HG02571 (cell line): ENCODE data around the gene NKX1-1.

Experiments used
- ATAC-seq: cut with Tn5 transposase; IDR thresholded peaks from one replicate; pipeline ENCODE4 v1.9.1; 2021; ENCODE audit warnings: mild to moderate bottlenecking, moderate library complexity; ENCODE audit not compliant: unreplicated experiment

Gene NKX1-1

GRCh38 chr4:1417522-1418390 lies 11.5 kb upstream of the NKX1-1 start:
- no peak for ATAC-seq

- no peak for ATAC-seq
Observed at GRCh38 chr4:1416948-1417260, 10.7 kb upstream of the NKX1-1 start.

DNA sequence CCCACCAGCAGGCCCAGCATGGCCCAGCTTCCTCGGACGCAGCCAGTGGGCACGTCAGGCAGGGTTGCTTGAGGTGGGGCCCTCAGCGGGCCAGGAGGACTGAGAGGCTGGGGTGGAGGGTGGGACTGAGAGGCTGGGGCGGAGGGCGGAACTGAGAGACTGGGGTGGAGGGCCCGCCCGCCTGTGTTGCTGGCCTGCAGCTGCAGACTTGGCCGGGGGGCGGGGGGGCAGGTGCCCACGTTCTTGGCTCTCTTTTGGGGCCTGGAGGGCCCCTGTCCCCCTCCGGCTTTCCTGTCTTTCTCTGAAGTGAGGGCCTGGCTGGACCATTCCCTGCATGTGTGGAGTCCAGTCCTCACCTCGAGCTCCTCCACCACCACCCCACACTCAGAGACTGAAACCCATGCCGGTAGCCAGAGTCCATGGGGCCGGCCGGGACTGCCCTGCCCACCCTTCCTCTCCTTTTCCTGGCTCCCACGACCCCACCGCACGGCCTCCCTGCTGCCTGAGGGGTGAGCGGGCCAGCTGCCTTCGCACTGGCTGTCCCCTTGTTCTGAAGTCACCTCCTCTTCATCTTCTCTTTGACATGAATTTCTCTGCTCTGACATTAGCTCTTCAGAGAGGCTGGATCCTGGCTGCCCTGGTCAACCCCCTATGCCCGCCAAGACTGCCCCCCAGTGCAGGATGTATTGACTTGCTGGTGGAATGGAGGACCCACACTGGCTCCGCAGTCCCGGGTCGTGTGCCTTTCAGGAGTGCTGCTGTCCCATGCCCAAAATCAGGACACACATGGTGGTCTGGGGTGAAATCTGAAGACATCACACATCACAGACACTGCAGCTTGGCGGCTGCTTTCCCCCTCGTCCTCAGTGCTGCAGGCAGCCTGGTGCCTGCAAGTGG lies 10.1 kb upstream of the NKX1-1 start:
- ATAC-seq: no peak

DNA sequence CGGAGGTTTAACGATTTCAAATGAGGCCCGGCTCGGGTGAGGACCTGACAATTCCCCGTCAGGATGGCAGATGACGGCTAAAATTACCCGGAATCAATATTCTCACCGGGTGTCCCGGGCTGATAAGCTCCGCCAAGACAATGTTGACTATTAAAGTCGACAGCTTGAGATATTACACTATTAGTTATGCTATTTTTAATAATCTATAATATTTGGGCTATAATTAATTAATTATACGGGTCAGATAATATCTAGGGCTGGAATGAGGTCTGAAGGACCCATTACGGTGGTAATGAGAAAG lies 9.4 kb upstream of the NKX1-1 start:
- no peak for ATAC-seq

DNA sequence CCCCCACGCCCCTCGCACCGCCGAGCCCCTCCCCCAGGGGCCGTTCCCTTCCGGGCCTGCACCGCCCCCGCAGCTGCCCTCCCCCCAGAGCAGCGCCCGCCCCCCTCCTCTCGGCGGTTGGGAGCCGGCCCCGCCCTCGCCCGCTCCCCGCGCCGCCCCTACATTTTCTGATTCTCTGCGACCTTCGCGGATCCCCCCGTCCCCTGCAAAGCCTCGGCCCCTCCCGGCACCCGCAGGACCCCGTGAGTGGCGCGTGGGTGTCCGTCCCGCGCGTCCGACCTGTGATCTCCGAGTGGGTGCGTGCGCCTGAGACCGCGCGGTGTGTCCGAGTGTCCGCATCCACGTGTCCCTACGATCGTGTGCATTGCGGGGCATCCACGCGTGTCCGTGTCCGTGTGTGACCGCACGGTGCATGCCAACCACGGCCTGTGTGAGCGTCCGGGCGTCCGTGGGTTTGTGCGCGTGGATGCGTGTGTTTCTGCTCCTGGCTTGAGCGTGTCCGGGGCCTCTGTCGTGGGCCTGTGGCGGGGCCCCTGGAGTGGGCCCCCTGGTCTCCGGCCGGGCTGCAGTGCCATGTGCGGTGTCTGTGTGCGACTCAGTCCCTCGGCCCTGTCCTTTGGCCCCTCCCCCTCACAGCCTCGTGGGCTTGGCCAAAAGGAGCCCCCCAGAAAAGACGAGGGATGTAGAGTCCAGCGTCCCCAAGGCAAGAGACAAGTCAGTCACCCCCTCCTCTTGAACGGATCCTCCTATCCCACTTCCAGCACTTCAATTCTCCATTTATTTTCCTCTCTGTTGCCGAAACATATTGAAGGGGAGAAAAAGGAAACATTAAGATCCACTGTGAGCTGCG lies 8.8 kb upstream of the NKX1-1 start:
- no peak for ATAC-seq

DNA sequence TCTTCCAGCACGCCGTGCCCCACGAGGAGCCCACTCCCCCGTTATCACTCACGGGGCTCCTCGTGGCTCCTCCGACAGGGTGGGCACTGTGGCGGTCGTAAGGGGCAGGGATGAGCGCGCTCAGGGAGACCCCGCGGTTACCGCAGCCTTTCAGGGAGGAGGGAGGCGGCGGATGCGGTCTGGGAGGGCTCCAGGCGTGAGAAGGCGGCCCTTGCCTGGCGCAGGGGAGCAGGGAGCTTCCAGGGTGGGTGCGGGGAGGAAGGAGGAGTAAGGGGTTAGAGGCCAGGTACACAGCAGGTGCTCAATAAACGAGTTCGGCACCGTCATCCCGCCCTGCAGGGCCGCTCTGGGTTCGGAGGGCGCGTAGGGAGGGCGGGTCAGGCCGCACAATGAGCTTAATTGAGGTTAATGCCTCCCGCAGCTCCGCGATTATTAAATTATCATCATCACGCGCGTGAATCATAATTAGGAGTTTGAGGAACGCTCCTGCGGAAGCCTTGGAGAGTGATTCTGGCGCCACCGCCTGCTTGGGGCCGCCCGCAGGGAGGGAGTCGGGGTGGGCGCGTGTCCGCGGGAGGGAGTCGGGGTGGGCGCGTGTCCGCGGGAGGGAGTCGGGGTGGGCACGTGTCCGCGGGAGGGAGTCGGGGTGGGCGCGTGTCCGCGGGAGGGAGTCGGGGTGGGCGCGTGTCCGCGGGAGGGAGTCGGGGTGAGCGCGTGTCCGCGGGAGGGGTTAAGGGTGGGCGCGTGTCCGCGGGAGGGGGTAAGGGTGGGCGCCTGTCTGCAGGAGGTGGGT lies 7.6 kb upstream of the NKX1-1 start:
- ATAC-seq: no peak

GRCh38 chr4:1413204-1413663 lies 7.0 kb upstream of the NKX1-1 start:
- ATAC-seq: no peak

- ATAC-seq: no peak
Observed at GRCh38 chr4:1412376-1413203, 6.3 kb upstream of the NKX1-1 start.

GRCh38 chr4:1411436-1412375 lies 5.5 kb upstream of the NKX1-1 start:
- no peak for ATAC-seq

- no peak for ATAC-seq
Observed at GRCh38 chr4:1410491-1411325, 4.5 kb upstream of the NKX1-1 start.

GRCh38 chr4:1409491-1410425 lies 3.5 kb upstream of the NKX1-1 start:
- no peak for ATAC-seq

DNA sequence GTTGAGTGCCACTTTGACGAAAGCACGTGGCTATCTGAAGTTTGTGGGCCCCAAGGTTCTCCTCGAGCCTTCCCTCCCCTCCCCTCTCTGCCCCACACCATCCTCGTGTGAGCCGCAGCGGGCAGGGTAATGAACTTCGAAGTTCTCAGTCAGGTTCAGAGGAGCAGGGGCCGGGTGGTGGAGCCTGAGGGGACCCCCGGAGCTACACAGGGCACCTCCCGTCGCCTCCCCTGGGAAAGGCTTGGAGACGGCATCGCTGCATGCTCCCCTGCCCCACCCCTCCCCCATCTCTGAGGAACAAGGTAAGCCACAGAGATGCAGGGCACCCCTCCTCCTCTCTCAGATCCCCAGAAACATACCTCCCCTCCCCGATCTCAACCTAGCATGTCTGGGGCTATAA lies 2.8 kb upstream of the NKX1-1 start:
- no peak for ATAC-seq

DNA sequence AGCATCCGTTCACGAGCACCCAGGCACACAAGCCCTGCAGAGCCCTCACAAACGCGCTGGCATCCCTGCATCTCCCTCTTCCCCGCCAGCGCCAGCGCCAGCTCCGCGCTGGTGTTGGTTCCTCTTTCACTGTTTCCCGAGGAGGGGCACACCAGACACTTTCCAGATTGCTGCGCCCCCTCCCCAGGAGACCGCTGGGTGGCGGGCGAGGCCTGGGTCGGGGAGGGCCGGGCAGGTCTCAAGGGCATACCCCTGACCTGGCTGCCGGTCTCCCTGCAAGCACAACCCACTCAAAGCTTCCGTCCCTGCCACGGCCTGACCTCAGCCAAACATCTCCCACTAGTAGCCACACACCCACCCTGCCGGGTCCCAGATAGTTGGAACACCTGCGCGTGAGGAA lies 2.2 kb upstream of the NKX1-1 start:
- ATAC-seq: no peak

GRCh38 chr4:1407657-1408333 lies 1.6 kb upstream of the NKX1-1 start:
- ATAC-seq: no peak

DNA sequence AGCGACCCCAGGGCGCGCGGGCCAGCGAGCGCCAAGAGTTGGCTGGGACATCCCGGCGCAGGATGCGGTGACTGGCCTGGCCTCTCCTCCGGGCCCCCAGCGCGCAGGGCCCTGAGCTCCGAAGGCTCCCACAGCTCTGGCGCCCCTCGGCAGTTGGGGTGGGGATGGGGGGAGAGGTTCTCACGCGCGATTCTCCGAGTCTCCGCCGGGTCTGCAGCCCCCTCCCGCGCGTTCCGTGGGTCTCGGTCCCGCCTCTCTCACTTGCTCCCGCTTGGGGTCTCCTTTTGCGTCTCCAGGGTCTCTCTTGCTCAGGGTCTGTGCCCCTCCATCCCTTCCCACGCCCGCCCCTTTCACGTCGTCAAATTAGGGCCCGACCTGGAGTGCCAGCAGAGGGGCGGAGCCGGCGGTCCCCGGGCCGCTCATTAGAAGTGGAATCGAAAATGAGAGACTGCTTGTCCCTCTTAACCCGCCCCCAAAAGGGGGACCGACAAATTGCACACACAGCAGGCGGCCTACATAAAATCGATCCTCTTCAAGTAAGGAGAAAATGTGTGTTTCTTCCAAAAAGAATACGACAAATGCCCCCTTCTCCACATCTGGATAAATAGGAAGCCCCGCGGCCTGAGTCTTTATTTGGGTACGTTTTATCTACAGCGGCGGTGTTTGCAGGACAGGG lies 877 bp upstream of the NKX1-1 start:
- ATAC-seq: no peak
